ENCODE measurements around the gene SEMA6B.
"Not testable (repeated sequence)": the region's sequence is repeated elsewhere in the genome, so short reads cannot be mapped to it uniquely, and the experiment has no call there.

SEMA6B gene

DNA sequence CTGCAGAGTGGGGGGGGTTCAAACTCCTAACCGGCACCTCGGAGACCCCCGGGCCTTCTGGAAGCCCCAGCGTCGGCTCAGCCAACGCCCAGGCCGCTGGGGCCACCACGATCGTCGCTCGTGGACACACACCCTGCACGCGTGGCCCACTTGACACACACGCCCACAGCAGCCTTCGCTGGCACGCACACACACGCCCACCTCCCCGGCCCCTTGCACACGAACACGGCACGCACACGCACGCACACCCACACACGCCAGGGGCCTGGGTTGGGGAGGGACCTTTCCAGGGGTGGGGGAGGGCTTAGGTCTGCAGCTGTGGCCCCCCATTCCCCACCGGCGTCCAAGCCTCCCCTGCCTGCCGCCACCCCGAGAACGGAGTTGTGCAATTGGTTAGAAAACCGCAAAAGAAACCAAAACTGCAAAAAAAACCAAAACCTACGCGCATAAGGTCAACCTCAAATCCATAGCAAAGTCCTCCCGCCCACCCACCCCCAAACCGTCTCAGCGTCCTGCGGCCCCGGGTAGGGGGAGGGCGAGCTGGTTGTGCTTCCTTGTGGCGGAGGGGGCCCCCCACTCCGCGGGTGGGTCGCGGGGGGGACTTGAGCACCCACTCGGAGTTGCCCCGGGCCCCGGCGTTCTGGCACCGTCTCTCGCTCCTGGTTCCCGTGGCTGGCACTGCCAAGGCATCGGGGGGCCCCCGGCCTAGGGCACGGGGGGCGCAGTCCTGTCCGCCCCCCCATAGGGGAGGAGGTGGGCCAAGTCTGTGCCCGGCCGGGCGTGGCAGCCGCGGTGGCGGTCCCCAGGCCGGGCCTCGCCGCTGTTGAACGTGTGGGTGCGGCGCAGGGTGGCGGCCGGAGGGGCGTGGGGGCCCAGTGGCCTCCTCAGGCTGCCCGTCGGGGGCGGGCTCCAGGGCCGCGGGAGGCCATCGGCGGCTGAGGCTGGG, 16.3 kb downstream of the SEMA6B start:
- DNase-seq = no peak

DNA sequence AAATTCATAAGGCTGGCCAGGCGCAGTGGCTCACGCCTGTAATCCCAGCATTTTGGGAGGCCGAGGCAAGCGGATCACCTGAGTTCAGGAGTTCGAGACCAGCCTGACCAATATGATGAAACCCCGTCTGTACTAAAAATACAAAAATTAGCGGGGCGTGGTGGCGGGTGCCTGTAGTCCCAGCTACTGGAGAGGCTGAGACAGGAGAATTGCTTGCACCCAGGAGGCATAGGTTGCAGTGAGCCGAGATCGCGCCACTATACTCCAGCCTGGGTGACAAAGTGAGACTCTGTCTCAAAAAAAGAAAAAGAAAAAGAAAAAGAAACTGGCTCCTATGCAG, 17.7 kb downstream of the SEMA6B start:
- DNase-seq = not testable (repeated sequence)

DNA sequence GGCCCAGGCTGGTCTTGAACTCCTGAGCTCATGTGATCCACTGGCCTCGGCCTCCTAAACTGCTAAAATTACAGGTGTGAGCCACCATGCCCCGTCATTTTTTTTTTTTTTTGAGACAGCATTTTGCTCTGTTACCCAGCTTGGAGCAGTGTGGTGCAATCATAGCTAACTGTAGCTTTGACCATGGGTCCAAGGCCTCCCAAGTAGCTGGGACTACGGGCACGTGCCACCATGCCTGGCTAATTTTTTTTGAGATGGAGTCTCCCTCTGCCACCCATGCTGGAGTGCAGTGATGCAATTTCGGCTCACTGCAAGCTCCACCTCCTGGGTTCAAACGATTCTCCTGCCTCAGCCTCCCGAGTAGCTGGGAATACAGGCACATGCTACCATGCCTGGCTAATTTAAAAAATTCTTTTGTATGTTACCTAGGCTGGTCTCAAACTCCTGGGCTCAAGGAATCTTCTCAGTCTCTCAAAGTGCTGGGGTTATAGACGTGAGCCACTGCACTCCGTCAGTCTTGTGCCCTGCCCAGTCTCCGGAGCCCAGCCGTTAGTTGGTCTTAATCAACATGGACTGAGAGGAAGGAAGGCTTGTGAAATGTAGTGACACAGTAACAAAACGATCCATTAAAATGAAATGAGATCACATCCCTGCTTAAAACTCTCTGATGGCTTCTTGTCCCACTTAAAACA, 18.2 kb downstream of the SEMA6B start:
- no peak for DNase-seq

DNA sequence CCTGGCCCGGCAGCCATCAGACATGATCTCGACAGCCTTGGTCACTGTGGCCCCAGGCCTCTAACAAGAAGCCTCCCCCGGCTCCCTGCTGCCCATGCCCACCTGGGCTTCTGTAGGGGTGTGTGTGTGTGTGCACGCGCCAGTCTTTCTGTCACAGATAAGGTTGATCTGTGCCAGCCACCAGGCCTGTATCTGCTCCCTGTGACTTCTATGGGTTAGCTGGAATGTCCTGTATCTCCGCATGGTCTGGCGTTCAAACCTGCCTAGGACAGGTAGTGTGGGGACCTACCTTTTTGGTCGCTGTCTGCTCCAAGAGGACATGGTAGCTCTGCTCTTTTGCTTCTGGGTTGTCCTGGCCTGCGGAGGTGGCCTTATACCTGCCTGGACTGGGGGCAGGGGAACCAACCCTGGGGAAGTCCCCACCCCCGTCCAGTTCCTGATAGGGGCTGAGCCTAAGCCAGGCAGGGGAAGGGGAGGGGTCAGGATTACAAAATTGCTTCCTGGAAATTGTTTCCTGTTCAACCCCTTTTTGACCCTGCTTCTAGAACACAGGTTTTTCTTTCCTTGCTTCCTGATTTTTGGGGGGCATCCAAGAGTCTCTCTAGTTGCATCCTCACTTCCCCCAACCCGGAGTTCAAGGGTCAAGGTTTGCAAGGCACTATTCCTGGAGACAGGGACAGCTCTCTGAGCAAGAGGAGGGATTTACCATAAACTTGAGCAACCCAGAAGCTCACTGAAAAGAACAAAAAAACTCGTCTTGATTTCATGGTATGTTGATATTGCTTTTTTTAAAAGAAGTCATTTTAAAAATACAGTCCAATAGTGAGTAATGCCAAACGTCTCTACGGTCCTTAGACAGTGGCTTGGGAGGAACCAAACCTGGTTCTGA, 19.5 kb downstream of the SEMA6B start, which contains the start of gene LRG1:
TSS of gene LRG1 (minus strand) at position 344 of the 889 bp plus-strand sequence. CDS start at position 321, 23 bp downstream.
- DNase-seq = no peak

DNA sequence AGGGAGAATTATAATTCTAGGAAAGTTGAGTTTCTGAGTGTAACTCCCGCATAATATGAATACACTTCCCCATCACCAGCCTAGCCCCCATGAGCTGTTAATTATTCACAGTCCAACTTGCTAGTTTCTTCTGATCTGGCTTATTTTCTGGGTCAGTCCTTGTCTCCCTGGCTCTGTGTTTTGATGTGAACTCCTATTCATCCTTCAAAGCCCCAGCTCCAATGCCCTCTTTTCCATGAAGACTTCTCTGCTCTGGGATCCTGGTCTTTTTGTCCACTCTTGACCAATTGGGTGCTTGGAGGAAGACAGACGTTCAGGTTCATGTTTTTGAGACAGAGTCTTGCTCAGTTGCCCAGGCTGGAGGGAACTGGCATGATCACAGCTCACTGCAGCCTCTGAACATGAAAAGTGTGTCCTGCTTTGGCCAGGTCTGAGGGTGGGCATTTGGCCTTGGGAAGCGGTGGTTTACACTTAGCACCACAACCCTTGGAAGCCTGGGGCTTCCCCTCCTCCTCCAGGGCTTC, 20.3 kb downstream of the SEMA6B start:
- no peak for DNase-seq

DNA sequence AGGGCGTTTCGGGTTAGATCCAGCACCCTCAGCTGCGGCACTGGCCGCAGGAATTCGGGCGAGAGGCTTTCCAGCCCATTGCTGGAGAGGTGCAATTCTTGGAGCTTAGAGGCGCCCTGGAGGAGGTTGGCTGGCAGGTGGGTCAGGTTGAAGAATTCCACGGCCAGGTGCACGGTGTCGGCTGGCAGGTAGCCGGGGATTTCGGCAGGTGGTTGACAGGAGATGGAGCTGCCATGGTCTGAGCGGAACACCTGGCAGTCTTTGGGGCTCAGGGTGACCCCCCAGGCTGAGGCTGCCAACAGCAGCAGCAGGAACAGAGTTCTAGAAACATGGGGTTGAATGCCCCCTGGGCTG, 20.9 kb downstream of the SEMA6B start:
- DNase-seq = no peak

DNA sequence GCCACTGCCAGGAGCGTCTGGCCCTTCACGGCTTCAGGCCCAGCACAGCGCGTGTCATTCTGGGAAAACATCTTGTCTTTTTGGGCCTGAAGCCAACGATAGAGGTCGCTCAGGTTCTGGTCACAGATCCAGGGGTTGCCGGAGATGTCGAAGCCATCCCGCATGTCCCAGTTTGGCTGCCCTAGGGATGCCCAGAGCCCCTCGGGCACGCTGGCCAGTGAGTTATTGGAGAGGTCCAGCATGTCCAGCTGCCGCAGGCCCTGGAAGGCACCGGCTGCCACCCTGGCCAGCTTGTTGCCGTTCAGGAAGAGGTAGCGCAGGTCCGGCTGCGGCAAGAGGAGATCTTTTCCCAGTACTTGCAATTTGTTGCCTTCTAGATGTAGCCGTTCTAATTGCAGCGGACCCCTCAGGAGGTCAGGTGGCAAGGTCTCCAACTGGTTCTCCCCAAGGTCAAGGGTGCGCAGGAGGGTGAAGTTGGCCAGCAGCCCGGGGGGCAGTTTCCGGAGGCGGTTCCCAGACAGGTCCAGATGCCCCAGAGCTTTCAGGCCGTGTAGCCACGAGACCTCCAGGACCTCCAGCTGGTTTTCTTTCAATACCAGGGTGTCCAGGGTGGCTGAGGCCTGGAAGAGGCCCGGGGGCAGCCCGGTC, 21.4 kb downstream of the SEMA6B start:
- no peak for DNase-seq

DNA sequence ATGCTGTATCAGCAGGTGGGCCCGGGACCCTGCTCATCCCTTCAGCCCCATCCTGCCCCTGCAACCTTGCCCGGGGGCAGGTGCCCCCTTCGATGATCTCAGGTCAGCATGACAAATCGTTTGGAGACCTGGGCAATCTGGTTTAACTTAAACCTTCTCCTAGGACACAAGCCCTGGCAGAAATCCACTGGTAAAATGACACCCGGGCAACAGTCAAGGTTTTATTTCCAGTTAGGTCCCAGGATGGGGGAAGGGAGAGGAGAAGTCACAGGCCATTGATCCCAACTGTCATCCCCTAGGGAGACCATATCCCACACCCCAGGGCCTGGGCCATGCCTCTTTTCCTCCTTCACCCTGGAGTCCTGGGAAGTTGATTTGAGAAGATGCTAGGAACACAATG, 22.7 kb downstream of the SEMA6B start:
- no peak for DNase-seq

DNA sequence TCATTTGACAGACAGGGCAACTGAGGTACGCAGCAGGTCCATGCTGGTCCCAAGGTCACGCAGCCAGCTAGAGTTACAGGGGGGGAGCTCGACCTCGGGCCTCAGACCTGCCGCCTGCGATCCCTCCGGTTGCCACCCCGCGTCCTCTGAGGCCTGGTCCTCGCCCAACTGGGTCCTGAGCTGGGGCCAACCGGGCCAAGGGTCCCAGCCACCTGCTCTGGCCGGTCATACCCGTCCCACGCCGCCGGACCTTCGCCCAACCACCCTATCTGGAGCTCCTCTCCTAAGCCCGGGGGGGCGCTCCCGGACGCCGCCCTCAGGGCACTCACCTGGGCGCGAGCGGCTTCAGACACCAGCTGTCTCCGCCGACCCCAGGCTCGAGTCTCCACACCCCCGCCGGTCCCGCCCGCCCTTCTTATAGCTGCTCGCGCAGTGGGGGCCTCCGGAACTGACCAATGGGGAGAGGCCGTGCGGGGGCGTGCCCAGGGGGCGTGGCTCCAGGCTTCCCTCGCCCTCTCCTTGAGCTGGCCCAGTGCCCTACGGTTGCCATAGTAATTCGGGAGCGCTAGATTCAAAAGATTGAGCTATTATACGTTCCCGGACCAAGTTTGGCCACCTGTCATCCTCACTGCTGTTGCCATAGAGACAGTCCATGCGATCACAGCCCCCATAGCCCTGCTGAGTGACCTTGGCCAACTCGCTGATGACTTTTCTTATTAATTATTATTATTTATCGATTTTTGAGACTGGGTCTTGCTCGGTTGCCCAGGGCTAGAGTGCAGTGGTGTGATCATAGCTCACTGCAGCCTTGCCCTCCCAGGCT, 24.4 kb downstream of the SEMA6B start, which contains the start of gene PLIN5:
TSS of gene PLIN5 (minus strand) at position 389 of the 823 bp plus-strand sequence. CDS start 1,150 bp downstream, outside the sequence.
- DNase-seq = no peak

DNA sequence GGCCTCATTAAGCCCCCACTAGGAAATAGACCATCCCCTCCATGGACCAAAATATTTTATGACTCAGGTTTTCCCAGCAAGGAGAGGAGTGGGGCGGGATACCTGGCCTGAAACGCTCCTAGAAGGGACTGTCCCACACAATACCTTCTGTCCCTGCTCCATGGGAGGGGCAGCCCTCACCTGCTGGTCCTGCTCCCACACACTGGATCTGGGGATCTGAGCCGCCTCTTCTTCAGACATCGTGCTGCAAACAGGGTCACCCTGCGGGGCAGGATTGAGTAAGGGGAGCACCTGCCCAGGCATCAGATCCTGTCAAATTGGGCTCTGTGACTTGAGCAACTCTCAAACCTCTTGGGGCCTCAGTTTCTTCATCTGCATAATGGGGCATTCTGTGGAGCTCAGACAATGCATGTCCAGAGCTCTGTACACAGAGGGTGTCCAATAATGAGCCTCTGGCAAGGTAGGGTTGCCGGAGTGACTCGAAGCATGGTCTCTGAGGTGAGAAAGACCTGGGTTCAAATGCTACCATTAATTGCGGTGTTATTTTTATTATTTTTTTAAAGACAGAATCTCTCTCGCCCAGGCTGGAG, 25.6 kb downstream of the SEMA6B start:
- DNase-seq = no peak

DNA sequence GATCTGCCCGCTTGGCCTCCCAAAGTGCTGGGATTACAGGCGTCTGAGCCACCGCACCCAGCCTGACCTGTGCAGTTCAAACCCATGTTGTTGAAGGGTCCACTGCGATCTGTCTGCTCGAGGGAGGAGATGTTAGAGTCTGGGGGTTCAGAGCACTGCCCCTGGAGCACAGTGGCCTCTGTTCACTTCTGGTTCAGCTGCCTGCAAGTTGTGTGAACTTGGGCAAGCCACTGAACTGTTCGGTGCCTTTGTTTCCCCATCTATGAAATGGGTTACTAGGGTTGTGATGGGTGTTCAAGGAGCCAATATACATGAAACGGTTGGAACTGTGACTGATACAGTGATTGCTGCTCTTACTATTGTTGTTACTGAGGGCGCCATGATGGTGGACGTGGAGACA, 26.1 kb downstream of the SEMA6B start:
- no peak for DNase-seq

DNA sequence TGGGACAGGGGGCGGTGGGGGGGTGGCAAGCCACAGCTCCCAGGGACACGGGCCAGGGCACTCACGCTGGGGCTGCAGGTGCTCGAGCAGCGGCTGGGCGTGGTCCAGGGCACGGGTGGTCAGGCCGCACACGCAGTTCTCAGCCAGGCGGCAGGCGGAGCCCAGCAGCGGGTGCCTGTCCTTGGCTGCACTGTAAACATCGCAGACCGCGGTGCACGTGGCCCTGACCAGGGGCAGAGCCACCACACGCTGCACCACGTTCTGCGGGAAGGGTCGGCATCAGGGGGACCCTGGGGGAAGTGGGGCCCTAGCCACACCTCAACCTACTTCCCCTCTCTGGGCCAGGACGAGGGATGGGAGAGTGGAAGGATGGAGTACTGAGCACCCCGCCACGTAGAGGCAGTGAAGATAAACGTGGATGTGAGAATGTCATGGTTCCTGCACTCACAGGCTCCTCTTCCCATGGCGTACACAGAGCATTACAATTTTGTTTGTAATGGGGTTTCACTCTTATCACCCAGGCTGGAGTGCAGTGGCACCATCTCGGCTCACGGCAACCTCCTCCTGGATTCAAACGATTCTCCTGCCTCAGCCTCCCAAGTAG, 27.8 kb downstream of the SEMA6B start:
- DNase-seq = no peak

DNA sequence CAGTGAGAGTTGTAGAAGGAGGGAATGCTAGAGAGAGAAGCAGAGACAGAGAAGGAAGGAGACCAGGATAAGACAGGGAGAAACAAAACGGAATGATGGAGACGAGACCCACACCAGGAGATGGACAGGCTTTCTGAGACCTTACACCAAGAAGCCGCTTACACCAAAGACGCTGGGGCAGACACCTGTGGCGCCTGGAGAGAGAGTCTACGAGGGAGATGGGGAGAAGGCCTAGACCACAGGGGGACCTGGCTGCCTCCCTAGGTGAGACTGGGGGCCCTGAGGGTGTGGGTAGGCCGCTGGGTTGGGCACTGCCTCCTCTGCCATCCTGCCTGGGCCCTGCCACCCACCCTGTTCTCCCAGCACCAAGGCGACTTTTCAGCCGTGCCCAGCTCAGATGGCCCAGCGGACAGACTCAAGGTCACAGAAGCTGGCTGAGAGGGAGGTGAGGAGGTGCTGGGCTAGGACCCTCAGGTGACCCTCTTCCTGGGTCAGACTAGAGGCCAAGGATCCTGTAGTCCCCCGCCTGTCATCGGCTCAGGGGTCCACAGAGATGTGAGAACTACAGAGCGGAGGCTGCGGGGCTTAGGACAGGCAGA, 29.5 kb downstream of the SEMA6B start:
- DNase-seq = no peak

DNA sequence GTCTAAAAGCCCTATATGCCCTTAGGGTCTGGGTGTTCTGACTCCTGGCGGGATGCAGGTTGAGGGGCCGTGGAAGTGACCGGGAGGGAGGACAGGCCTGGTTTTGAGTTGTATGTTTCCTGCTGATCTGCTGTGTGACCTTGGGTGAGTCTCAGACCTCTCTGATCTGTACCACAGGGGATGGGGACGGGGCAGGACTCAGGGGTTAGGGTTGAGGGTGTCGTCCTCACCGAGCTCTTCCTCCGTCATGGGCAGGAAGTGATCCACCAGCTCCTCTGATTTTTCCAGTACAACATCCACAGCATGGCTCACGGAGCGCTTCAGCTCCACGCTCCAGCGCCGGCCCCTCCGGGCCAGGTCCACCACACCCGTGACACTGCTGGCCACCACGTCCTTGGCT, 30.6 kb downstream of the SEMA6B start:
- no peak for DNase-seq

DNA sequence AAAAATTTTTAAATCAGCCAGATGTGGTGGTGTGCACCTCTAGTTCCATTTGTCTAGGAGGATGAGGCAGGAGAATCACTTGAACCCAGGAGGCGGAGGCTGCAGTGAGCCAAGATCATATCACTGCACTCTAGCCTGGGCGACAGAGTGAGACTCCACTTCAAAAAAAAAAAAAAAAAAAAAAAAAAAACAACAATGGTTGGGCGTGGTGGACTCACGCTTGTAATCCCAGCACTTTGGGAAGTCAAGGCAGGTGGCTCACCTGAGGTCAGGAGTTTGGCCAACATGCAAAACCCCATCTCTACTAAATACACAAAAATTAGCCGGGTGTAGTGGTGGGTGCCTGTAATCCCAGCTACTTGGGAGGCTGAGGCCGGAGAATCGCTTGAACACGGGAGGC, 32.1 kb downstream of the SEMA6B start:
- DNase-seq = not testable (repeated sequence)

DNA sequence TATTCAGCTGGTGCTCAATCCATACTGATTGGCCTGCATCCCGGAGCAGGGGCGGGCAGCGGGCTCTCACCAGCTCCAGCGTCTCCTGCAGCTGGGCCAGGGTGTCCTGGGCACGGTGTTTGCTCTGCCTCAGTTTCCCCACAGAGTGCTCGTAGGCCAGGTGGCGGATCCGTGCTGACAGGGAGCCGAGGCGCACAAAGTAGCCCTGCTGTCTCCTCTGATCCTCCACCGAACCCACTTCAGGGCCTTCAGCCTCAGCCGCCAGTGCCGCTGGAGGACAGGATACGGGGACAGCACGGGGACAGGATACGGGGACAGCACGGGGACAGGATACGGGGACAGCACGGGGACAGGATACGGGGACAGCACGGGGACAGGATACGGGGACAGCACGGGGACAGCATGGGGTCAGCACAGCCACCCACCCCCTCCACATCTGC, 33.9 kb downstream of the SEMA6B start:
- DNase-seq = no peak

DNA sequence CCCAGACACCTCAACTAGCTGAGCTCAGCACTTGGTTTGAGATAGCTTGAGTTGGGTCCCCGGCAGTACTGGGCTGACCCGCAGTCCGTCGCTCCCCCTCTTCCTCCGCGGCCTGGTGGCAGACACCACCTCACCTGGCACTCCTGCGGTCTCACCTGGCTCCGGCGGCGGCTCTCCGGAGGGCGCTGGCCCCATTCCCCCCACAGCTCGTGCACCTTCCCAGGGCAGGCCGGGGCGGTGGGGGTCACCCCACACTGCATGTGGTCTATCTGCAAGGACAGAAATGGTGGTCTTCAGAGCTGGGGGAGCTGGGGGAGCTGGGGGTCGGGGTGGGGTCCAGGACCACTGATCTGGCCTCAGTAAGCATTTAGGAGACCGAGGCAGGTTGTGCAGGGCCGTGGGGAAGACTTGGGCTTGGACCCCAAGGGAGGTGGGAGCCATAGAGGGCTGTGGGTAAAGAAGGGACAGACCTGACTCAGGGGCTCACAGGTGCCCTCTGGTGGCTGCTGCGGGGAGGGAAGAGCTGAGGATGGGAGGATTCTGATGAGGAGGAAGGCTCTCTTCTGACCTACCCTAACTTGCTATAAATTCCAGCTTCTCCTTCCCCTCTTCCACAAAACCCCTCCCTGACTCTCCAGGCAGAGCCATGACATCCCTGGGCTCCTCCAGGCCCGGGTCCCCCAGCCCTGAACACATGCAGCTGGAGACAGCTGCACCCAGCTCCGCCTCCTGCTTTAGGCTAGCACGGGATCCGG, 34.5 kb downstream of the SEMA6B start:
- DNase-seq = peak; percentile 39 to 75 (median 50)

DNA sequence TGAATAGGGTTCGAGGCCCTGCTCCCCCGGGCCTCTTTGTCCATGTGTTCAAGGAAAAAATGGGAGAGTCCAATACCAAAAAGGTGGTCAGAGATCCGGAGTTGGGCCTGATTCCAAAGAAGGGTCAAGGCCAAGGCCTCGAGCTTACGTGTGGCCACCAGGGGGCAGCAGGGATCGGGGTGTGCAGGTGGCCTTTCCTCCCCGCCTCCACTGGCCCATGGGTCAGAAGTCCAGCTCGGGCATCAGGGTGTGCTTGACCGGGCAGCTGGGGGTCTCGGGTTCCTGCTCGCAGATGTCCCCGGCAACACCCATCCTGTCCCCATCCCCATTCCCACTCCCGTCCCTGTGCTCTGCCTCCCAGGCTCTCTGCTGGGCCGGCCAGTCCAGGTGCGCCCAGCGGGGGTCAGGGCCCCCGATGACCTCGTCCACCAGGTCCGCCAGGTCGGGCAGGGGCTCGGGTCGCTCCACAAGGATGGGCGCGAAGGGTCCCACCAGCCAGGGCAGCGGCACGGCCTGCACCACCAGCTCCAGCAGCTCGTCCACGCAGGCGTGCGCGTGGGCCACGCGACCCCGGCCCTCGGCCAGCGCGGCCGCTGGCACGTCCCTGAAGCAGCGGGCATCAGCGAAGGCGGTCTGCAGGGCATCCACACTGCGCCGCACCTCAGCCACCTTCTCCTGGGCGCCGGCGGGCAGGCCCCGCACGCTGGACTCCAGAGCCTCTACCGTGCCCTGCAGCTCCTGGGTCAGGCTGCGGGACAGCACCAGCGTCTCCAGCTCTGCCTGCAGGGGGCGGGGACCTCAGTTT, 36.0 kb downstream of the SEMA6B start:
- no peak for DNase-seq

Data from activated CD4-positive, CD25-positive, alpha-beta regulatory T cell (primary cell).